Activated T-helper 9 cell treated with anti-CD3 and anti-CD28 coated beads, Interleukin-2, amount 50 U/mL, for 16 hours (primary cell): ENCODE results near the gene ENAH.
A peak's percentile ranks its signal among the peaks of the same experiment; 100 is the strongest.
"Not testable (repeated sequence)": the region's sequence is repeated elsewhere in the genome, so short reads cannot be mapped to it uniquely, and the experiment has no call there.

ENCODE experiments used
- DNase-seq: peaks from one replicate; pipeline ENCODE4 v3.0.0-alpha.2; 2020; ENCODE audit warnings: low read depth

ENAH gene

GRCh38 chr1:225493591-225494246 is 159.2 kb downstream of the ENAH start:
- DNase-seq: no peak

- DNase-seq: no peak
Measured at GRCh38 chr1:225488676-225489075, 164.2 kb downstream of the ENAH start.

GRCh38 chr1:225486856-225487255 is 166.1 kb downstream of the ENAH start:
- DNase-seq: no peak

- no peak for DNase-seq
Measured at GRCh38 chr1:225485991-225486530, 166.9 kb downstream of the ENAH start.

GRCh38 chr1:225485226-225485625 is 167.7 kb downstream of the ENAH start:
- no peak for DNase-seq

GRCh38 chr1:225484657-225485214 is 168.2 kb downstream of the ENAH start:
- DNase-seq: no peak

- DNase-seq: no peak
Measured at GRCh38 chr1:225483818-225484656, 168.9 kb downstream of the ENAH start.

GRCh38 chr1:225482421-225482950 is 170.4 kb downstream of the ENAH start:
- no peak for DNase-seq

GRCh38 chr1:225481738-225482137 is 171.2 kb downstream of the ENAH start:
- no peak for DNase-seq

GRCh38 chr1:225480825-225481434 is 172.0 kb downstream of the ENAH start:
- peak; percentile 25 for DNase-seq

GRCh38 chr1:225479996-225480720 is 172.8 kb downstream of the ENAH start:
- no peak for DNase-seq

GRCh38 chr1:225479341-225479740 is 173.6 kb downstream of the ENAH start:
- no peak for DNase-seq

- no peak for DNase-seq
Measured at GRCh38 chr1:225477296-225477911, 175.5 kb downstream of the ENAH start.

GRCh38 chr1:225476538-225476988 is 176.4 kb downstream of the ENAH start:
- no peak for DNase-seq

- DNase-seq: no peak
Measured at GRCh38 chr1:225476100-225476511, 176.8 kb downstream of the ENAH start.

GRCh38 chr1:225474986-225475820 is 177.7 kb downstream of the ENAH start:
- DNase-seq: peak; percentile 60

- DNase-seq: no peak
Measured at GRCh38 chr1:225474439-225474985, 178.4 kb downstream of the ENAH start.

- DNase-seq: not testable (repeated sequence)
Measured at GRCh38 chr1:225473676-225474438, 179.1 kb downstream of the ENAH start.

GRCh38 chr1:225473266-225473665 is 179.7 kb downstream of the ENAH start:
- DNase-seq: not testable (repeated sequence)
